ENCODE measurements around the gene STX16. TPM values are rescaled to one million over a fixed set of nuclear protein-coding genes. Genes with fewer than 3 reads are reported as not detected.

STX16 gene
- total RNA-seq, 1 experiment from 2014 or later, result 44.5 TPM

DNA sequence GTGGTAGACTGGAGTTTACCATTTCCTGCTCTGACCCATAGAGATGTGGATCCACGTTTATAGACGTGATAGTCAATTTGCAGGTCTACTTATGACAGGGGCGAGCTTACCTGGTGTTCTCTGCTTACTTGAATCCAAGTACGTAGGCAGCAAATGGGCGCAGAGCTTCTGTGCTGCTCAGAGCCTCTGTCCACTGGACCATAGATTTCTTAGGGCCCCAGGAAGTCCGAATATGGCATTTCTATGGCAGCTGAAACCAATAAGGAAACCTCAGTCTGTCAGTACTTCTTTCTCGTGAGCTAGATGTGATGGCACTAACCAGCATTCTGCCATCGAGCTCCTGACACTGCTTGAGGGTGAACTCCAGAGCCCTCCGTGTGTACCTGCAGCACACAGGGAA, 22.0 kb downstream of the STX16 start:
- H3K4me3 ChIP-seq (ENCODE audit: low read depth, low read length, poor library complexity, severe bottlenecking), result no peak overlapping the region
- H3K27me3 ChIP-seq (replicated peaks; ENCODE audit: insufficient read depth, low read depth, low read length, poor library complexity), result no peaks in the 10 kb centered on the region
- H3K27ac ChIP-seq (ENCODE audit: low read depth, low read length, poor library complexity, severe bottlenecking), result no peak overlapping the region
- ChIA-PET CTCF (no interaction called here), POLR2A (ENCODE audit: low non-redundant PET) (no interaction called here)
- TF ChIP-seq EZH2 (IDR thresholded peaks at IDR 0.05; ENCODE audit: borderline replicate concordance, low read depth, low read length, poor library complexity, severe bottlenecking) (no peak), CTCF (conservative IDR thresholded peaks at IDR 0.05; ENCODE audit: low read depth, low read length) (no peak)
- intact Hi-C loops (cut with micrococcal nuclease; ENCODE audit: unreplicated experiment), result no loop called here
- H3K9me3 ChIP-seq (ENCODE audit: low read depth, low read length, poor library complexity, severe bottlenecking), result no peaks in the 10 kb centered on the region
- H3K36me3 ChIP-seq (ENCODE audit: insufficient read depth, low read length, poor library complexity, severe bottlenecking), result peaks cover 51% of the 10 kb centered on the region
- no peaks in the 10 kb centered on the region for H3K4me1 ChIP-seq (ENCODE audit: insufficient read depth, low read length, poor library complexity, severe bottlenecking)
- DNase-seq (ENCODE audit: low spot score), result no peak
- BruUV-seq (replicated peaks), result no TSS peak

DNA sequence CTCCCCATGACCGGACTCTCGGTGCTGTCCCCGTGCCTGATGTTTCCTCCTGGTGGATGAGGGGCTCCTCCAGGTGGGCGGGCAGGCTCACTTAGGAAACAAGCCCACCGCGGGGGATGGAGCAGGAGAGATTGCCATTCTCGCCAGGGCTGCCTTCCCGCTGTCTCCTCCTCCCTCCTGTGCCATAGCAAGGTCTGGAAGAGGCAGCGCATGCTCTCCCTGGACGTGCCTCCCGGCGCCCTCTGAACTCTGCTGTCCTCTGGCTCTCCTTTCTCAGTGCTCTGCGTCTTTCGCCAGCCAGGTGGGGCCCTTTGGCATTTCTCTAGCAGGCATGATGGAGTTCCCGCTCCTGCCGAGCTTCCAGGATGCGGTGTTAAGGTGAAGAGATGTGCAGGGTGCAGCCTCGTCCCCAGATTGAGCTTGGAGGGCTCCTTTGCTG, 24.1 kb downstream of the STX16 start:
- DNase-seq (ENCODE audit: low spot score), result no peak
- Histone ChIP-seq H3K36me3 (ENCODE audit: insufficient read depth, low read length, poor library complexity, severe bottlenecking) (peaks cover 44% of the 10 kb centered on the region), H3K4me3 (ENCODE audit: low read depth, low read length, poor library complexity, severe bottlenecking) (no peak overlapping the region), H3K27ac (ENCODE audit: low read depth, low read length, poor library complexity, severe bottlenecking) (no peak overlapping the region), H3K27me3 (replicated peaks; ENCODE audit: insufficient read depth, low read depth, low read length, poor library complexity) (no peaks in the 10 kb centered on the region), H3K4me1 (ENCODE audit: insufficient read depth, low read length, poor library complexity, severe bottlenecking) (no peaks in the 10 kb centered on the region), H3K9me3 (ENCODE audit: low read depth, low read length, poor library complexity, severe bottlenecking) (no peaks in the 10 kb centered on the region)
- BruUV-seq (replicated peaks), result no TSS peak
- CTCF ChIA-PET, result no interaction called here
- POLR2A ChIA-PET (ENCODE audit: low non-redundant PET), result no interaction called here
- TF ChIP-seq EZH2 (IDR thresholded peaks at IDR 0.05; ENCODE audit: borderline replicate concordance, low read depth, low read length, poor library complexity, severe bottlenecking) (no peak), CTCF (conservative IDR thresholded peaks at IDR 0.05; ENCODE audit: low read depth, low read length) (no peak)
- intact Hi-C loops (cut with micrococcal nuclease; ENCODE audit: unreplicated experiment), result no loop called here

DNA sequence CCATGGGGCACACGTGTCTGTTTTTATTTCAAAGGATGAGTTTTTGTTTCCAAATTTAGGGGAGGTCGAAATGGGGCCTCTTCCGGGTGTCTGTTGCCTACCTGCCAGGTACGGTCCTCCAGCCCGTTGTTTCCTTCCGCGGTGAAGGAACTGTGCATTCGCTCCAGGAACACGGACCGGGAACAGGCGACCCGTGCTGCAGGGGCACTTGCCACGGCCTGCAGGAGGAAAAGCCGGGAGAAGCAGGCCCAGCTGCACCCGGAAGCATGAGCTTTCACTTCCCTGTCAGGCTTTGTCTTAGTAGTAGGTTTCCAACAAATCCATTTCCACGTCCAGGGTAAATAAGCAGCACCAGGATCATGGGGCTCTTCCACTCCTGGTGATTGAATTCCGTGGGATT, 24.6 kb downstream of the STX16 start:
- no peaks in the 10 kb centered on the region for H3K9me3 ChIP-seq (ENCODE audit: low read depth, low read length, poor library complexity, severe bottlenecking)
- POLR2A ChIA-PET (ENCODE audit: low non-redundant PET), result no interaction called here
- H3K27ac ChIP-seq (ENCODE audit: low read depth, low read length, poor library complexity, severe bottlenecking), result no peak overlapping the region
- H3K4me1 ChIP-seq (ENCODE audit: insufficient read depth, low read length, poor library complexity, severe bottlenecking), result no peaks in the 10 kb centered on the region
- H3K36me3 ChIP-seq (ENCODE audit: insufficient read depth, low read length, poor library complexity, severe bottlenecking), result peaks cover 41% of the 10 kb centered on the region
- CTCF ChIA-PET, result no interaction called here
- no peak for DNase-seq (ENCODE audit: low spot score)
- intact Hi-C loops (cut with micrococcal nuclease; ENCODE audit: unreplicated experiment), result no loop called here
- no TSS peak for BruUV-seq (replicated peaks)
- TF ChIP-seq CTCF (conservative IDR thresholded peaks at IDR 0.05; ENCODE audit: low read depth, low read length), result no peak
- TF ChIP-seq EZH2 (IDR thresholded peaks at IDR 0.05; ENCODE audit: borderline replicate concordance, low read depth, low read length, poor library complexity, severe bottlenecking), result no peak
- no peak overlapping the region for H3K4me3 ChIP-seq (ENCODE audit: low read depth, low read length, poor library complexity, severe bottlenecking)
- no peaks in the 10 kb centered on the region for H3K27me3 ChIP-seq (replicated peaks; ENCODE audit: insufficient read depth, low read depth, low read length, poor library complexity)
